Choroid plexus epithelial cell (primary cell): ENCODE data around the gene HDAC9.

Experiments
- DNase-seq: peaks from one replicate; pipeline ENCODE4 v3.0.0-alpha.2; 2010; ENCODE audit warnings: low read depth
- H3K4me3 ChIP-seq: 2 replicates; pipeline ENCODE4 v1.5.1; 2011; ENCODE audit warnings: low read depth, mild to moderate bottlenecking, control low read depth, low read length, moderate library complexity
- TF ChIP-seq, protein P1 (sequence below): conservative IDR thresholded peaks from 2 replicates; pipeline ENCODE4 v1.5.1; 2011; ENCODE audit warnings: low read depth, mild to moderate bottlenecking, control low read depth, inconsistent platforms, low read length, moderate library complexity

The HDAC9 gene

DNA sequence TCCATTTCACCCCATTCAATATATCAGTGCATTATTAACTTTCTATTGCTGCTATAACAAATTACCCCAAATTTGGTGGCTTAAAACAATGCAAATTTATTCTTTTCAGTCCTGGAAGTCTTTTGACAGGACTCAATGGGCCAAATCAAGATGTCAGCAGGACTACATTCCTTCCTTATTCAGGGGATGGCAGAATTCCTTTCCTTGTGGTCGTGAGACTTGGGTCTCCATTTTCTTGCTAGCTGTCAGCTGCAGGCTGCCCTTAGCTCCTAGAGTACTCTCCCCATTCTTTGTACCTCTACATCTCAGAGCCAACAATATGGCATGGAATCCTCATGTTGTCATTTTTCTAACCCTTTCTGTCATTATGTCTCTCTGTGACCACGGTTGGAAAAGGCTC is 310.6 kb downstream of the HDAC9 start:
- DNase-seq = no peak
- H3K4me3 ChIP-seq = no peak overlapping the region
- TF ChIP-seq, protein P1, sequence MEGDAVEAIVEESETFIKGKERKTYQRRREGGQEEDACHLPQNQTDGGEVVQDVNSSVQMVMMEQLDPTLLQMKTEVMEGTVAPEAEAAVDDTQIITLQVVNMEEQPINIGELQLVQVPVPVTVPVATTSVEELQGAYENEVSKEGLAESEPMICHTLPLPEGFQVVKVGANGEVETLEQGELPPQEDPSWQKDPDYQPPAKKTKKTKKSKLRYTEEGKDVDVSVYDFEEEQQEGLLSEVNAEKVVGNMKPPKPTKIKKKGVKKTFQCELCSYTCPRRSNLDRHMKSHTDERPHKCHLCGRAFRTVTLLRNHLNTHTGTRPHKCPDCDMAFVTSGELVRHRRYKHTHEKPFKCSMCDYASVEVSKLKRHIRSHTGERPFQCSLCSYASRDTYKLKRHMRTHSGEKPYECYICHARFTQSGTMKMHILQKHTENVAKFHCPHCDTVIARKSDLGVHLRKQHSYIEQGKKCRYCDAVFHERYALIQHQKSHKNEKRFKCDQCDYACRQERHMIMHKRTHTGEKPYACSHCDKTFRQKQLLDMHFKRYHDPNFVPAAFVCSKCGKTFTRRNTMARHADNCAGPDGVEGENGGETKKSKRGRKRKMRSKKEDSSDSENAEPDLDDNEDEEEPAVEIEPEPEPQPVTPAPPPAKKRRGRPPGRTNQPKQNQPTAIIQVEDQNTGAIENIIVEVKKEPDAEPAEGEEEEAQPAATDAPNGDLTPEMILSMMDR = no peak

DNA sequence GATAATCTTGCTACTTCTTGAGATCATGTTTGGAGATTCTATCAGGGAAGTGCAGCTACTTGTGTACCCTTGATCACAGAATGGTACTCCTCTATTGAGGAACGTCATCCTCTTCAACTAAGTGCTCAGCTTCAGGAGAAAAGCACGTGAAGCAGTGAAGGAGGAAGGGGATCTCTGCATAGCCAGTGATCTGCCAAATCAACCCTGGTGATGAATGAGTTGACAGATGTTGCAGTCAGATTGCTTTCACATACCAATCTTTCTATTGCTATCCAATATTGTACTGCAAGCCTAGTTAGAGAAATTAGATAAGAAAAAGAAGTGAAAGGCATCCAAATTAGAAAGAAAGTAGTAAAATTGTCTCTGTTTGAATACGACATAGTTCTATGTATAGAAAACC is 312.5 kb downstream of the HDAC9 start:
- H3K4me3 ChIP-seq = no peak overlapping the region
- TF ChIP-seq, protein P1 = no peak
- no peak for DNase-seq

DNA sequence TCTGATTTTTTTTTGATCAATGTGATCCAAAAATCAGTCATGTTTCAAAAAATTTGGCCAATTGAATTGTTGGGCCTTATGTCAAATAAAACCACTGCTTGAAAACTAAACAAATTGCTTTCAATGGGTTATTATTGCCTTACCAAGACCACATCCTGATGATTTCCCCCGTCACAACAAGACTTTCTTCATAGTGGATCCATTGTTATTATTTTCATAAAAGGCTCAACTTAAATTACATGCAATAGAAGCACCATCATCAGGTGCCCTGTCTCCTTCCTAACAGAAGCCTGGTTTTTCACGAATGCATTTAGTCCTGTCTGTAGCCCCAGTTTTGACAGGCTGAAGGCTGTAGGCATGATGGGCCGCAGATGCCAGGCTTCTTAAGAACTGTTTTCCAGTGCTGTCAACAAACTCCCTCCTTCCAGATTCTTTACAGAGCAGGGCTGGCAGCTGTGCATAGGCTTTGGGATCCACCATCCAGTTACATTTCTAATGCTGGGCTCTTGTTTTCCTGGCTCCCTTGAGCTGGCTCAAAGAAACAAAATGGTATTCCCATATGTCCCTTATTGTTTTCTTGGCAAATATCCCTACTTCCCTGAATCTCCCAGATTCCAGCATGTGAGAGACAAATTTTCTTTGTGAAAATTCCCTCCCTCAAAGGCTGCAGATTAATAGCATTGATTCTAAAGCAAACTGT is 319.9 kb downstream of the HDAC9 start:
- DNase-seq = no peak
- H3K4me3 ChIP-seq = no peak overlapping the region
- TF ChIP-seq, protein P1 = no peak

DNA sequence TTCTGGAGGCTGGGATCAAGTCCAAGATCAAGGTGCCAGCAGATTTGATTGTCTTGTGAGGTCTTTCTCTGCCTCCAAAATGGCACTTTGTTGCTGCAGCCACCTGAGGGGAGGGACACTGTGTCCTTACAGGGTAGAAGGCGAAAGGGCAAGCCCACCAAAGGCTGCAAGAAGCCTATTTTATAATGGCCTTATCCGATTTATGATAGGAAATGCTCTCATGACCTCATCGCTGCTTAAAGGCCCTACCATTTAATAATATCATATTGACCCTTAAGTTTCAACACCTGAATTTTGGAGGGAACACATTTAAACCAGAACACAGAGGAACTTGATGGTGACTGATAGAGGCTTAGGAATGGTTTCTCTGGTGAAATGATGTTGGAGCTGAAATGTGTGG is 325.4 kb downstream of the HDAC9 start:
- no peak for DNase-seq
- H3K4me3 ChIP-seq = no peak overlapping the region

DNA sequence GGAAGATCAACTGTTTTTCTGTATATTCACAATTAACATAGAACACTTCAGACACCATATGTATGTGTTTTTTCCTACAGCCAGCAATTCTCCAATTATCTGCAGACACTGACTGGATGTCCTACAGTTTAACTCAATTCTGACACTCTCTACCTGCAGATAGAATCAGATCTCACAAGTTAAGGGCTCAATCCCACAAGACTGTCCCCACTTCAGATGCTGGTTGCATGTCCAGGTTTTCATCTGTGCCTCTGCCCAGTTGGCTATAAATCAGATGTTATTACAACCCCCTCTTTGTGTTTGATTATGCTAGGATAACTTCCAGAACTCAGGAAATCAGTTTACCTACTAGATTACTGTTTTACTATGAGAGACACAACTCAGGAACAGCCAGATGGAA is 326.0 kb downstream of the HDAC9 start:
- no peak overlapping the region for H3K4me3 ChIP-seq
- no peak for DNase-seq
- TF ChIP-seq, protein P1 = no peak

More for the DNA sequence above, 325.4 kb downstream of the HDAC9 start:
- TF ChIP-seq, protein P1 = no peak

DNA sequence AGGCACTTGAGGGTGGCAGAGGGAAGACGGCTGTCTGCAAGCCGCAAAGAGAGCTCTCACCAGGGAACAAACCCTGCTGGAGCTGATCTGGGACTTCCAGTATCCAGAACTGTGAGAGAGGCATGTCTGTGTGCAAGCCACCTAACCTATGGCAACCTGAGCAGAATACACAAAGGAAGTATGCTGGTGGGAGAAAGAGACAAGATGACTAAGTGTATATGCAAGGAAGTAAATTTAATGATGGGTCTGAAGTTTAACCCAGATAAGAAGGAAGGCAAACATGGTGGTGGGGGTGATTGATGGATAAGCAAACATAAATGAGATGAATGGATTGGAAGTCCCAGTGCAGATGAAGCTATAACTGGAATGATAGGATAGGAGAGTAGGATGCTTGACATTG is 328.6 kb downstream of the HDAC9 start:
- TF ChIP-seq, protein P1 = no peak
- H3K4me3 ChIP-seq = no peak overlapping the region
- no peak for DNase-seq
